GM12801 (cell line): ENCODE data around the gene EPHB4.

Experiments used
- TF ChIP-seq, protein P1 (sequence below): IDR thresholded peaks from one replicate; pipeline ENCODE4 v1.5.1; 2011; ENCODE audit warnings: control low read depth; ENCODE audit not compliant: insufficient read length; ENCODE audit errors: extremely low read depth

Gene EPHB4

DNA sequence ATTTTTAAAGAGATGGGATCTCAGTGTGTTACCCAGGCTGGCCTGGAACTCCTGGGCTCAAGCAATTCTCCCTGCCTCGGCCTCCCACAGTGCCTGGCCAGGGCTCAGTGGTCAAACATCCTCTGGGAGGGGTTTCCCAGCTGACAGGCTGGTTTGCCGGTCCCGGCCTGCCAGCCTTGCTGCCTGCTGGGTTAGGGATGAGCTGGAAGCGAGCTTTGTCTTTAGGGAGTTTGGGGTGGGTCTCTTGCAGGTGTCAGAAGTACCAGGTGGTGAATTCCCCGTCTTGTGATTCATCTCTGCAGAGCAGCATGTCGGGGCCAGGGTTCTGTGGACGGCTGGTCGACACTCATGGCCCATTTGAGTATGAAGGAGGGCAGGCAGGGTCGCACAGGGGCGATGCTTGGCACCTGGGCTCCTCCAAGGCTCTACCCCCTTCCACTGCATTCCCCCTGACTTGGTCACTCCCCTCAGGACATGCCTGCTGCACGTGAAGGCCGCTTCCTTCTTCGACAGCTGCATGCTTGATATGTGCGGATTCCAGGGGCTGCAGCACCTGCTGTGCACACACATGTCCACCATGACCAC, 63.7 kb downstream of the EPHB4 start:
- TF ChIP-seq, protein P1, sequence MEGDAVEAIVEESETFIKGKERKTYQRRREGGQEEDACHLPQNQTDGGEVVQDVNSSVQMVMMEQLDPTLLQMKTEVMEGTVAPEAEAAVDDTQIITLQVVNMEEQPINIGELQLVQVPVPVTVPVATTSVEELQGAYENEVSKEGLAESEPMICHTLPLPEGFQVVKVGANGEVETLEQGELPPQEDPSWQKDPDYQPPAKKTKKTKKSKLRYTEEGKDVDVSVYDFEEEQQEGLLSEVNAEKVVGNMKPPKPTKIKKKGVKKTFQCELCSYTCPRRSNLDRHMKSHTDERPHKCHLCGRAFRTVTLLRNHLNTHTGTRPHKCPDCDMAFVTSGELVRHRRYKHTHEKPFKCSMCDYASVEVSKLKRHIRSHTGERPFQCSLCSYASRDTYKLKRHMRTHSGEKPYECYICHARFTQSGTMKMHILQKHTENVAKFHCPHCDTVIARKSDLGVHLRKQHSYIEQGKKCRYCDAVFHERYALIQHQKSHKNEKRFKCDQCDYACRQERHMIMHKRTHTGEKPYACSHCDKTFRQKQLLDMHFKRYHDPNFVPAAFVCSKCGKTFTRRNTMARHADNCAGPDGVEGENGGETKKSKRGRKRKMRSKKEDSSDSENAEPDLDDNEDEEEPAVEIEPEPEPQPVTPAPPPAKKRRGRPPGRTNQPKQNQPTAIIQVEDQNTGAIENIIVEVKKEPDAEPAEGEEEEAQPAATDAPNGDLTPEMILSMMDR = no peak

DNA sequence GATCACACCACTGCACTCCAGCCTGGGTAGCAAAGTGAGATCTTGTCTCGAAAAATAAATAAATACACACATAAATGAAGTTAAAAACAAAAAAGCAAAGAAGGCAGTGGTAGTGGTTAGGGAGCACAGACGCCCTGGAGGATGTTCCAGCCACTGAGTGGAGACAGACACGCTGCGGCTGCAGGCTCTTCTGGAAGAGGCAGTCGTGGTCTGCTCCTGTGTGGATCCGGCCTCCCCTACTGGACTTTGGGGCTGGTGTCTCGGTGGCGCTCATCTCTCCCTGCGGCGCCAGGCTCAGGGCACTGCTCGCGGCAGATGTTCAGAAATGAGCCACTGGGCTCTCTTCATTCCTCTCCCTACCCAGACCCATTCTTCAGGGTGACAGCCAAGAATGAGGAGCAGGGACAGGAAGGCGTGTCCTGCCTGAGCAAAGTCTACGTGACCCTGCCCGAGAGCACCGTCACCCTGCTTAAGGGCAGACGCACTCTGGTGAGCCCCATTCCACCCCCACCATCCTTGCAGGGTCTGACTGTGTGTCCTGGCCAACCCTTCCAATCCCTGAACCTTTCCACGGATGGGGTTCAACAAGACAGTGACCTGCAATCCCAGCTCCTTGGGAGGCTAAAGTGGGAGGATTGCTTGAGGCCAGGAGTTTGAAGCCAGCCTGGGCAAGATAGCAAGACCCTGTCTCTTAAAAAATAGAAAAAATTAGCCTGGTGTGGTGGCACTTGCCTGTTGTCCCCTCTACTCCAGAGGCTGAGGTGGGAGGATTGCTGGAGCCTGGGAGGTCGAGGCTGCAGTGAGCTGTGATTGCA, 67.8 kb downstream of the EPHB4 start:
- TF ChIP-seq, protein P1 = no peak

DNA sequence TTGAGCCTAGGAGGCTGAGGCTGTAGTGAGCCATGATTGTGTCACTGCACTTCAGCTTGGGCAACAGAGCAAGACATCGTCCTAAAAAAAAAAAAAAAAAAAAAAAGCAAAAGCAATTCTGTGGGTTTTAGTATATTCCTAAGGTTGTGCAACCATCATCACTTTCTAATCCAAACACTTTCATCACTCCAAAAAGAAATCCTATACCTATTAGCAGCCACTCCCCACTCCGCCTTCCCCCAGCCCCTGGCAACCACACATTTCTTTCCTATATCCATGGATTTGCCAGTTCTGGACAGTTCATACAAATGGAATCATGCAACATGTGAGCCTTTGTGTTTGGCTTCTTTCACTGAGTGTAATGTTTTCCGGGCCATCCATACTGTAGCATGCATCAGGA, 73.6 kb downstream of the EPHB4 start:
- TF ChIP-seq, protein P1 = no peak

DNA sequence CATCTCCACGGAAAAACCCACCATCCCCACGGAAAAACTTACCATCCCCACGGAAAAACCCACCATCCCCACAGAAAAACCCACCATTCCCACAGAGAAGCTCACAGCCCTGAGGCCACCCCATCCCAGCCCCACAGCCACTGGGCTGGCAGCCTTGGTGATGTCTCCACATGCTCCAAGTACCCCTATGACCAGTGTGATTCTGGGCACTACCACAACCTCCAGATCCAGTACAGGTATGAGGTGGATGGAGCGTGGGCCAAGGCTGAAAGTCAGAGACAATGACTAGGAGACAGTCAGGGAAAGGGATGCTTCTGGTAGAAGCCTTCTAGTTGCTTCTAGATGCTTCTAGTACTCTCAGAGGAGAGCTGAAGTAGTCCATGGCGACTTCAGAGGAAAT, 74.3 kb downstream of the EPHB4 start:
- TF ChIP-seq, protein P1 = no peak
